CD4-positive, alpha-beta T cell treated with Interleukin-21 for 1 hour (primary cell): ENCODE data around the gene ZBTB21.
"Not testable (repeated sequence)": the region's sequence is repeated elsewhere in the genome, so short reads cannot be mapped to it uniquely, and the experiment has no call there.

Experiments
- DNase-seq: peaks from one replicate; pipeline ENCODE4 v3.0.0-alpha.2; 2020

Gene ZBTB21

GRCh38 chr21:41965461-41966013 is 44.6 kb downstream of the ZBTB21 start:
- DNase-seq: no peak

DNA sequence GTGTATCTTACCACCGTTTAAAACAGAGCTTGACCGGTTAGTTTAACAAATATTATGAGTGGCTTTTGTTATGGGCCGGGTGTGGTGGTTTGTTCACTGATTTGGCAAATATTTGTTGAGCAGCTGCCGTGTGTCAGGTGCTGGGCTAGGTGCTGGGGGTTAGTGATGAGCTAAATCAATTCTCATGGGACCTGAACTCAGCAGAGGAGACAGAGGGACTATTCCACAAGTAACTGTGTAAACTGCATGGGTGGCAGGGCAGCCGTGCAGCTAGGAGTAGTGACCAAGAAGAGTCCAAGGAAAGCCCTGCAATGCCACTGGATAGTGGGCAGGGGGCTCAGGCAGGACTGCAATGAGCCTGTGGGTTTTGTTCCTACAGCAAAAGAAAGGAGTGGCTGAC is 45.1 kb downstream of the ZBTB21 start:
- no peak for DNase-seq

DNA sequence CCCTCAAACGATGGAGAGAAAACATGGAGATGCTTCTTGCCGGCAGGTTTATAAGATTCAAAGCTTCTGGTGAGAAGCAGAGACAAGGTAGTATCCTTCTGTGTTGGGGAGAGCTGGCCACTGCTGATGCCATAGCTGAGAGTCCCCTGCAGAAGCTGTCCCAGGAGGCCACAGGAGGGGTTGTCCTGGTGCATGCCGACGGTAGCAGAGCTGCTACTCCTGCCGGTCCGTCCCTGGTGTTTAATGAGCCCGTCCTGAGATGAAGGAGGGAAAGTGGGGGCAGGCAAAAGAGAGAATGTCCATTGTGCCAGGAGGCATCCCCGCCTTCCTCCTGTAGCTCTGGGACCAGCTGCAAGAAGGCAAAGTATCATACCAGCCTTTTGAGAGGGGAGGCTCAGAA is 46.0 kb downstream of the ZBTB21 start:
- DNase-seq: no peak

DNA sequence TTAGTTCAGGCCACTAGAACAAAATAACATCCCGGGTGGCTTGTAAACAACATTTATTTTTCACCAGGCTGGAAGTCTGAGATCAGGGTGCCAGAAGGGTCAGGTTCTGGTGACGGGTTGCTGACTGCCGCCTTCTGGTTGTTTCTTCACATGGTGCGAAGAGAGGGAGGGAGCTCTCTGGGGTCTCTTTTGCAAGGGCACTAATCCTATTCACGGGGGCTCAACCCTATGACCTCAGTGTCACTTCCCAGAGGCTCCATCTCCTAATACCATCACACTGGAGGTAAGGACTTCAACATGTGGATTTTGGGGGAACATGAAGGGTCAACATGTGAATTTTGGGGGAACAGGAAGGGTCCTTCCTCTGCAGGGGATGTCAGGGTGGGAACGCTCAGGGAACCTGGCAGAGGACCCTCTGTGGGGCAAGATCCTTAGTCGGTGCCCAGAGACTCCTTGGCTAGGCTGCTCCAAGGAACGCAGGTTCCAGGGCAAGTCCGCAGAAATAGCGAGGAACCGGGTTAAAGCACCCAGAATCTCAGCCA is 47.7 kb downstream of the ZBTB21 start:
- no peak for DNase-seq

DNA sequence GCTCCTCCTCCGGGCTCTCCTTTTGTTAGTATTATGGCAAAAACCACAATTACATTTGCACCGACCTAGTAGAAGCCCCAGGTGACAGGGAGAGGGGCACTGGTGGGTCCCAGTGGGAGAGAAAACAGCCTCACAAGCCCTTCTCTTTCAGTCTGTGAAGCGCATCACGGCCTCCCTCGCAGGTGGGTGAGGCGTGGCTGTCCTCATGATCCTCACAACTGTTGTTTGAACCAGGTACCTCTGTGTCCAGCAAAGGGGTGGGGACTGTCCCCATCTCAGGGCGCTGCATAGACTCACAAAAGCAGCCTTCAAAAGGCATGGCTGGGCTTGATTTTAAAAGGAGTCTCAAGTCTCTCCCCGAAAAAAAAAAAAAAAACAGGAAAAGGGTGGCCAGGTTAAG is 48.4 kb downstream of the ZBTB21 start:
- no peak for DNase-seq

- DNase-seq: no peak
Observed at GRCh38 chr21:41961282-41961701, 48.9 kb downstream of the ZBTB21 start.

DNA sequence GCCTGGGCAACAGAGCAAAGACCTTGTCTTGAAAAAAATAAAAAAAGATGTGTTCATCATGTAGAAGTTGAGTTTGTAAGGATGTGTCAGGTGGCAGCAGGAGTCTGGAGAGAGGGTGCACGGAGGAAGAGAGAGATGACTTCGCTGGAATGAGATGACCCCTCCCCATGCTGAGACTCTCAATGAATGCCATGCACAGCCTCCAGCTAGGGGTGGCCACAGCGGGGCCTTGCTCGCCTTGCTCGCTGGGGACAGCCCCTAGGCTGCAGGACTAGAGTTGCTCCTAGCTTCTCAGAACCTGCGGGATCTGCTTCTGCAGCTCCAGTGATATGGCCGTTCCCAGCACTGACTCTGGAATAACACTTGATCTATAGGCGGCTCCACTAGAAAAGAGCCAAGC is 49.8 kb downstream of the ZBTB21 start:
- no peak for DNase-seq

DNA sequence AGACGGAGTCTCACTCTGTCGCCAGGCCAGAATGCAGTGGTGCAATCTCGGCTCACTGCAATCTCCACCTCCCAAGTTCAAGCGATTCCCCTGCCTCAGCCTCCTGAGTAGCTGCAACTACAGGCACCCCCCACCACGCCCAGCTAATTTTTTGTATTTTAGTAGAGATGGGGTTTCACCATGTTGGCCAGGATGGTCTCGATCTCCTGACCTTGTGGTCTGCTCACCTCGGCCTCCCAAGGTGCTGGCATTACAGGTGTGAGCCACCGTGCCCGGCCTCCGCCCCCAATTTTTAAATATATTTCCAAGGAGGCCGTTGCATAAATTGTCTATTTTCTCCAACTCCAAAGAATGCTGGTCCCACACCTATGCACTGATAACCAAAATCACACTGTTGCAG is 50.5 kb downstream of the ZBTB21 start:
- not testable (repeated sequence) for DNase-seq

- DNase-seq: no peak
Observed at GRCh38 chr21:41958886-41959563, 51.1 kb downstream of the ZBTB21 start.

- no peak for DNase-seq
Observed at GRCh38 chr21:41957991-41958766, 52.0 kb downstream of the ZBTB21 start.

DNA sequence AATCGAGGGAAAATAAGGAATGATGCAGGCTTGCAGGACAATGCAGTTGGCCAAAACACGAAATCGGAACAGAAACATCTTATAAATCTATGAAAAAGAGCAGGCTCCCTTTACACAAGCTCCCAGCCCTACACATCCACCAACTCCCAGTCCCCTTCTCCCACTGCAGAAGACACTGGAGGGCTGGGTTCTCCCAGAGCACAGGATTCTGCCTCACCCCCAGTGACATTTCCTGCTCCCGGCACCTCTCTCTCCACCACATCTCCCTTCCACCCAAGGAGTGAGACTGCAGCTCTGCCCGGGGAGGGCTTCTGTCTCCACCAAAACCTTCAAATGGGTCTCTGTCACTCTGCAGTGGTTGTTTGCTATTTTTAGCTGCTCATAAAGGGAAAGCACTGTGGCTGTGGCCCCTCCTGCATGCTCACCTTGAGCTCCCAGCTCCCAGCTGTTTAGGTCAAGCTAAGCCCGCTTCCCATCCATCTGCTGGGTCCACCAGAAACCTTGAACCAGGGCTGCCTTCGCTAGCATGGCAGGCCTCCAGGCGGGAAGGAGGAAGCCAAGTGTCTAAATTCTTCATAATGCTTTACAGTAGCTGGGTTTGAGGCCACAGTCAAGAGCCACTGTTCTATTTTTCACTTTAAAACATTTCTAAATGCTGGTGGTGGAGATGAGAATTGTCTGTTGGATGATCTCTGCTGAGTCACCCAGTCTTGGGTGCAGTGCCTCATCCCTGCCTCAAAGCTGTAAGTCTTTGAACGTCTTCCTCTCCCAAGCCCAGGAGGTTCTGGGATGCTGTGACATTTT is 53.0 kb downstream of the ZBTB21 start:
- DNase-seq: no peak

DNA sequence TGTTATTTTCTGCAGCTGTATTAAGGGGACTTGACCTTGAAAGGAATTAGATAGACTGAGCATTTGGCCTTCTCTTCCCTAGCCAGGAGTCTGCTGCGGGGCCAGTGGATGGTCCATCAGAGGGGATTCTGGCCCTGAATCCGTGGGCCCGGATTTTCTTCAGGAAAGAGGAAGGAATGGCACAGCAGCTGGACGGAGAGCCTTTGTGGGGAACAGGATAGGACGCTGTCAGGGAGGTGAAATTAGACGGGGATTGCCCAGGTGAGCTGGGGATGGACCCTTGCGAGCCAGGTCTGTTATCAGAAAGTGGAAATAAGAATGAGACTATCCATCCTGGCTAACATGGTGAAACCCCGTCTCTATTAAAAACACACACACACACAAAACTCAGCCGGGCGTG is 54.6 kb downstream of the ZBTB21 start:
- no peak for DNase-seq

DNA sequence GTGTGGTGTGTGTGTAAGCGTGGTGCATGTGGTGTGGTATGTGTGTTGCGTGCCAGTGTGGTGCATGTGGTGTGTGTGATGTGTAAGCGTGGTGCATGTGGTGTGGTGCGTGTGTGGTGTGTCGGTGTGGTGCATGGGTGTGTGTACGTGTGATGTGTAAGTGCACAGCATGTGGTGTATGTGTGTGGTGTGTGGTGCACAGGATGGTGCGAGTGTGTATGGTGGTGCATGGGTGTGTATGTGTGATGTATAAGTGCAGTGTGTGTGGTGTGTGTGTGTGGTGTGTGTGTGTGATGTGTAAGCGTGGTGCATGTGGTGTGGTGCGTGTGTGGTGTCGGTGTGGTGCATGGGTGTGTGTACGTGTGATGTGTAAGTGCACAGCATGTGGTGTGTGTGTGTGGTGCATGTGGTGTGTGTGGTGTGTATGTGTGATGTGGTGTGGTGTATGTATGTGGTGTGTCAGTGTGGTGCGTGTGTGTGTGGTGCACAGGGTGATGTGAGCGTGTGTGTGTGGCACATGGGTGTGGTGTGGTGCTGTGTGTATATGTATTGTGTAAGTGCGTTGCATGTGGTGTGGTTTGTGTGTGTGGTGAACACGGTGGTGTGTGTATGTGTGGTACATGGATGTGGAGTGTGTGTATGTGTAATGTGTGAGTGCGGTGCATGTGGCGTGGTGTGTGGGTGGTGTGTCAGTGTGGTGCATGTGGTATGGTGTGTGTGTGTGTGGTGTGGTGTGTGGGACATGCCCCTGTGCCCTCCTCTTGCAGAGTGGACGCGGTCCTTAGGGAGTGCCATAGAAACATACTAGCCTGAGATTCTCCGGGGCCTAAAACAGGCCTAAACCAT is 55.3 kb downstream of the ZBTB21 start:
- DNase-seq: no peak

DNA sequence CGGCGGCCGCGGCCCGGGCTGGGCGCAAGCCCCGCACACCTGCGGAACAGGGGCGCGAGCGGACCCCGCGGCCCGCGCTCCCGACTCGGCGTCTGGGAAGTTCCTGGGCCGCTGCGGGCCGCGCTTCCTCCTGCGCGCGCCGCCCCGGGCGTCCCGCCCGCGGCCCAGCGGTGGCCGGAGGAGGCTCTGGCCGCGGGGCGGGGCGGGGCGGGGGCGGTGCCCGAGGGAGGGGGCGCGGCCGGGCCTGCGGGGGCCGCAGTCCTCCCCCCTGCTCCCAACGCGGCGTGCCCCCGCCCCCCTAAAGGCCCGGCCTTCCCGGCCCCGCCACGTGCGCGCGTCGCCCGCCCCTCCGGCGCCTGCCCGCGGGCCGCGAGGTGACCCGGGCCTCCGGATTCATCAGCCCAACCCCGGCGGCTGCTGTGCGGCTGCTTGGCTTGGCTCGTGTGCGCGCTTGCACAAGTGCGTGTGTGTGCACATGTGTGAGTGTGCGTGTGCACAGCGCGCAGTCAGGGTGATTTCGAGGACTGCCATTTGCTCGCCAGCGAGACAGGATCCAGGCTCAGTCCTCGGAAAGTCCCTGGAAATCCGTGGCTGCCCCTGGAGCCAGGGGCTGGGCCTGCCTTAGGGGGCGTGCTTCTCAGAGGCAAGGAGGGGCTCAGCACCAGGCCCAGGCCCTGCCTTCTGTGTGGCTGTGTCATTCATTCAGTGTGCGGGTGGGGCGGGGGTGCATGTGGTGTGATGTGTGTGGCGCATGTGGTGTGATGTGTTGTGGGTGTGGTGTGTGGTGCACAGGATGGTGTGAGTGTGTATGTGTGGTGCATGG is 56.1 kb downstream of the ZBTB21 start, which contains the start of gene C2CD2:
C2CD2 (minus strand) TSS at position 188 of the 823 bp plus-strand sequence. CDS start 370 bp downstream, outside the sequence.
- no peak for DNase-seq

GRCh38 chr21:41953249-41953830 is 56.8 kb downstream of the ZBTB21 start:
- no peak for DNase-seq

DNA sequence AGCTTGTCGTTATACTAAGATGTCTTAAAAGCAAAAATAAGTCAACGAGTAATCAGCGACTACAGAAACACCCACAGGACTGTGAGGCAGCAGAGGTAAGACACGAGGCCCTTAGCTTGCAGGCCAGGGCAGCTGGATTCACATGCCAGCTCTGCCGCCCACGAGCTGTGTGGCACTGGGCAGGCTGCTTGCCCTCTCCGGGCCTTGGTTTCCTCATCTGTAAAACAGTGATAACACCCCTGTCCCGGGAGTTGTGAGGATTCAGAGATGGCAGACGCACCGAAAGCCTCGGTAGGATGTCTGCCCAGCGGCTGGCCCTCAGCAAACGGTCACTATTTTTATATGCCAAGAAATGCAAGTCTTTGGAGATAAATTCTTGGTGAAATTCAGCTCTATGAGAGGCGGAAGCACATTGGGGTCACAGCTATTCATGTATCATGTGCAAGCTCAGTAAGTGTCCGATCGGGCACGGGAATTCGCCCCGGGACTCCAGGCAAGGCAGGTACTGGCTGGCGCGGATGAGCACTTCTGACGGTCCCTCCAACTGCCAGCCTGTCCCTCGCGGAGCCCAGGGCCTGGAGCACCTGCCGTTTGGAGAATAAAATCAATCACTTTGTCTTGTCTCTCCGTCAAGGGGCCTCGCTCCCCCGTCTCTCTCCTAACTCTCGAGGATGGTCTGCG is 57.5 kb downstream of the ZBTB21 start:
- DNase-seq: no peak

DNA sequence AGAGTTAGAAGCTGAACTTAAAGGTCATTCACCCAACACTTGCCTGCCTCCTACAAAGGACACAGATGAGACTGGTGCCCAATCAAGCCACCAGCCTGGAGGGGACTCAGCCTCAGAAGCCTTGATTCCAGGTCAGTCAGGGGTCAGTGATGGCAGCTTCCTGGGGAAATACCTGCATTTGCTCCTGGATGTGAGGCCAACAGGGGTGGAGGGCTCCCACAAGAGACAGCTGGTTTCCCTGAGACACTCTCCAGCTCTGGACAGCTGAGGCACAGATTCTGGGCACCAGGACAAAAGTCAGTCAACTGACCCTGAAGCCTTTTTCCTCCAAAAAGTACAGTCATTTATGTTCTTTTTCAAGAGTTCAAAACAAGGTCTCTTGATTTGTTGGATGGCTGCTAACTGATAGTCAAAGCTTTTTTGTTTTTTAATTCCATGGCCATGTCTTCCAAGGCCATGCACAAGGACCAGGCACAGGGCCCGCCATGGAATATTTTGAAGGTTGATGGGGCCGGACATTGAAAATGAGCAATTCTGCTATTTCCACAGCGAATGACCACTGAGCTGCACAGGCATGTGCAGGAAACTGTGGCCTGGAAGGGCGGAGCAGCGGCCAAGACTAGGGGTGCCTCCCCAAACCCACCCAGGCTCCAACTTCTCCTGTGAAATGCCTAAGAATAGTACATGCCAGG is 58.1 kb downstream of the ZBTB21 start:
- DNase-seq: no peak

- DNase-seq: no peak
Observed at GRCh38 chr21:41950941-41951351, 59.2 kb downstream of the ZBTB21 start.

- not testable (repeated sequence) for DNase-seq
Observed at GRCh38 chr21:41949631-41950030, 60.5 kb downstream of the ZBTB21 start.
